K562 (cell line): ENCODE data around the gene TXNIP. TPM values are rescaled to one million over a fixed set of nuclear protein-coding genes. Genes with fewer than 3 reads are reported as not detected.

Experiments
- GATAD2B ChIP-seq: fragments of 450-650 bp; IDR thresholded peaks from 2 replicates; pipeline ENCODE4 v1.6.1; 2017; ENCODE audit warnings: mild to moderate bottlenecking, borderline replicate concordance
- HNRNPLL ChIP-seq: fragments of 200-400 bp; formaldehyde crosslinking; IDR thresholded peaks from 2 replicates; pipeline ENCODE4 v1.6.1; 2017; ENCODE audit warnings: low read length, low read depth, mild to moderate bottlenecking; ENCODE audit not compliant: poor library complexity, severe bottlenecking
- JUND ChIP-seq, 2 experiments: IDR thresholded peaks; 2 replicates in 1 of 2; 3 replicates in 1 of 2; pipeline ENCODE4 v1.6.1; 2011; ENCODE audit warnings: borderline replicate concordance in 2 of 2, low read depth in 2 of 2, low read length in 2 of 2, improper control_type of control experiment in 1 of 2, missing biosample characterization in 1 of 2, missing genetic modification characterization in 1 of 2, missing genetic modification reagents in 1 of 2
- KDM5B ChIP-seq: fragments of 200-600 bp; sonication (generic); IDR thresholded peaks from 2 replicates; pipeline ENCODE4 v1.6.1; 2012; ENCODE audit warnings: low read depth, mild to moderate bottlenecking, moderate library complexity, low read length, control low read depth, inconsistent platforms; ENCODE audit not compliant: insufficient replicate concordance
- OTX1 ChIP-seq: fragments of 450-650 bp; formaldehyde crosslinking; IDR thresholded peaks from 2 replicates; pipeline ENCODE4 v1.4.0; 2022; ENCODE audit warnings: mild to moderate bottlenecking
- PCBP1 ChIP-seq: fragments of 200-400 bp; formaldehyde crosslinking; IDR thresholded peaks from 2 replicates; pipeline ENCODE4 v1.6.1; 2018; ENCODE audit warnings: mild to moderate bottlenecking, low read depth, low read length; ENCODE audit not compliant: poor library complexity, severe bottlenecking
- PHB2 ChIP-seq: fragments of 450-650 bp; IDR thresholded peaks from 2 replicates; pipeline ENCODE4 v1.6.1; 2017; ENCODE audit warnings: low read depth
- PRMT5 ChIP-seq: sonication (generic); formaldehyde crosslinking; IDR thresholded peaks from 2 replicates; pipeline ENCODE4 v1.5.0; 2020; ENCODE audit warnings: missing genetic modification reagents
- RBM14 ChIP-seq: fragments of 200-400 bp; formaldehyde crosslinking; IDR thresholded peaks from 2 replicates; pipeline ENCODE4 v1.6.1; 2018; ENCODE audit warnings: low read depth, mild to moderate bottlenecking, low read length, moderate library complexity, borderline replicate concordance; ENCODE audit not compliant: insufficient read depth
- TAF9B ChIP-seq: fragments of 450-650 bp; IDR thresholded peaks from 2 replicates; pipeline ENCODE4 v1.6.1; 2018; ENCODE audit warnings: mild to moderate bottlenecking; ENCODE audit not compliant: partially characterized antibody
- ZKSCAN1 ChIP-seq: fragments of 150-350 bp; IDR thresholded peaks from 2 replicates; pipeline ENCODE4 v1.6.1; 2016; ENCODE audit warnings: low read depth, low read length
- ZNF143 ChIP-seq: sonication (generic); formaldehyde crosslinking; IDR thresholded peaks from 2 replicates; pipeline ENCODE4 v1.9.0; 2022; ENCODE audit warnings: mild to moderate bottlenecking, missing genetic modification reagents
- ZNF23 ChIP-seq: fragments of 250-450 bp; sonication (Bioruptor Pico); IDR thresholded peaks from 2 replicates; pipeline ENCODE4 v1.4.0; 2020; ENCODE audit warnings: mild to moderate bottlenecking
- ZNF274 ChIP-seq: IDR thresholded peaks from 2 replicates; pipeline ENCODE4 v1.6.1; 2011; ENCODE audit warnings: low read depth, mild to moderate bottlenecking, low read length, moderate library complexity, borderline replicate concordance
- ZNF280B ChIP-seq: fragments of 250-450 bp; sonication (Bioruptor Pico); IDR thresholded peaks from 2 replicates; pipeline ENCODE4 v1.5.1; 2021; ENCODE audit warnings: mild to moderate bottlenecking
- ZNF699 ChIP-seq: fragments of 250-450 bp; sonication (Bioruptor Pico); IDR thresholded peaks from 2 replicates; pipeline ENCODE4 v1.8.0; 2021; ENCODE audit warnings: mild to moderate bottlenecking, moderate library complexity; ENCODE audit not compliant: insufficient replicate concordance
- ZNF766 ChIP-seq: fragments of 200-800 bp; sonication (Bioruptor generic); conservative IDR thresholded peaks from 2 replicates; pipeline ENCODE4 v1.6.1; 2016; ENCODE audit warnings: missing genetic modification characterization, missing compliant biosample characterization
- polyA plus RNA-seq, 8 experiments: library from polyadenylated mRNA; depleted of rRNA in 4 of 8; stranded (reverse) in 5 of 8; unstranded in 3 of 8; fragments of >200 nt; fragmentation: Nextera tagmentation in 2 of 8; fragmentation: Illumina TruSeq in 1 of 8; extraction: Ambion mirVana in 2 of 8; extraction: Trizol in 1 of 8; gene quantifications; 2 replicates each; pipeline versions ENCODE4 v1.2.1 to v1.2.3, GENCODE V29; 2011 to 2014; ENCODE audit warnings: inconsistent platforms in 1 of 8, missing spikeins in 1 of 8
- total RNA-seq, 7 experiments: library from RNA; depleted of rRNA in 6 of 7; stranded (reverse); fragments of >200 nt in 6 of 7; fragmentation: Illumina TruSeq in 2 of 7; extraction: Trizol in 2 of 7; gene quantifications; 2 replicates each; pipeline versions ENCODE4 v1.2.1 to v1.2.3, GENCODE V29; 2011 to 2021; ENCODE audit warnings: low replicate concordance in 1 of 7
- TF ChIP-seq, protein P1 (sequence below): fragments of 450-650 bp; formaldehyde crosslinking; IDR thresholded peaks from 2 replicates; pipeline ENCODE4 v1.4.0; 2020; ENCODE audit warnings: mild to moderate bottlenecking, moderate library complexity
- TF ChIP-seq, protein P2 (sequence below): fragments of 450-650 bp; IDR thresholded peaks from 2 replicates; pipeline ENCODE4 v1.6.1; 2017; ENCODE audit warnings: antibody characterized with exemption, mild to moderate bottlenecking

TXNIP gene
- total and polyA plus RNA-seq, 9 of the 15 experiments (the other 6 are each of a cell fraction or from before 2014, with no cell fraction given) = 120 to 499 (median 257) TPM

- TF ChIP-seq, protein P1, sequence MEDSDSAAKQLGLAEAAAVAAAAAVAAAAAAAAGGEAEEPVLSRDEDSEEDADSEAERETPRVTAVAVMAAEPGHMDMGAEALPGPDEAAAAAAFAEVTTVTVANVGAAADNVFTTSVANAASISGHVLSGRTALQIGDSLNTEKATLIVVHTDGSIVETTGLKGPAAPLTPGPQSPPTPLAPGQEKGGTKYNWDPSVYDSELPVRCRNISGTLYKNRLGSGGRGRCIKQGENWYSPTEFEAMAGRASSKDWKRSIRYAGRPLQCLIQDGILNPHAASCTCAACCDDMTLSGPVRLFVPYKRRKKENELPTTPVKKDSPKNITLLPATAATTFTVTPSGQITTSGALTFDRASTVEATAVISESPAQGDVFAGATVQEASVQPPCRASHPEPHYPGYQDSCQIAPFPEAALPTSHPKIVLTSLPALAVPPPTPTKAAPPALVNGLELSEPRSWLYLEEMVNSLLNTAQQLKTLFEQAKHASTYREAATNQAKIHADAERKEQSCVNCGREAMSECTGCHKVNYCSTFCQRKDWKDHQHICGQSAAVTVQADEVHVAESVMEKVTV (CRISPR knock-in tag) = no peak
- TF ChIP-seq GATAD2B = peak; percentile 100
- TF ChIP-seq RBM14 = no peak
- TF ChIP-seq PRMT5 = no peak
- TF ChIP-seq KDM5B = peak; percentile 99
- no peak for TF ChIP-seq ZKSCAN1
- no peak; the same call in 1 of the 2 replicates for TF ChIP-seq ZNF766 (CRISPR knock-in tag)
- TF ChIP-seq HNRNPLL = peak; percentile 50
- TF ChIP-seq ZNF274 = no peak
- no peak for TF ChIP-seq PHB2
- no peak for TF ChIP-seq ZNF23 (CRISPR knock-in tag)
- no peak for TF ChIP-seq ZNF699 (CRISPR knock-in tag)
- no peak for TF ChIP-seq OTX1
- peak; percentile 98 for TF ChIP-seq PCBP1
- TF ChIP-seq ZNF143 (CRISPR knock-in tag) = no peak
- TF ChIP-seq ZNF280B (CRISPR knock-in tag) = no peak
- TF ChIP-seq, protein P2, sequence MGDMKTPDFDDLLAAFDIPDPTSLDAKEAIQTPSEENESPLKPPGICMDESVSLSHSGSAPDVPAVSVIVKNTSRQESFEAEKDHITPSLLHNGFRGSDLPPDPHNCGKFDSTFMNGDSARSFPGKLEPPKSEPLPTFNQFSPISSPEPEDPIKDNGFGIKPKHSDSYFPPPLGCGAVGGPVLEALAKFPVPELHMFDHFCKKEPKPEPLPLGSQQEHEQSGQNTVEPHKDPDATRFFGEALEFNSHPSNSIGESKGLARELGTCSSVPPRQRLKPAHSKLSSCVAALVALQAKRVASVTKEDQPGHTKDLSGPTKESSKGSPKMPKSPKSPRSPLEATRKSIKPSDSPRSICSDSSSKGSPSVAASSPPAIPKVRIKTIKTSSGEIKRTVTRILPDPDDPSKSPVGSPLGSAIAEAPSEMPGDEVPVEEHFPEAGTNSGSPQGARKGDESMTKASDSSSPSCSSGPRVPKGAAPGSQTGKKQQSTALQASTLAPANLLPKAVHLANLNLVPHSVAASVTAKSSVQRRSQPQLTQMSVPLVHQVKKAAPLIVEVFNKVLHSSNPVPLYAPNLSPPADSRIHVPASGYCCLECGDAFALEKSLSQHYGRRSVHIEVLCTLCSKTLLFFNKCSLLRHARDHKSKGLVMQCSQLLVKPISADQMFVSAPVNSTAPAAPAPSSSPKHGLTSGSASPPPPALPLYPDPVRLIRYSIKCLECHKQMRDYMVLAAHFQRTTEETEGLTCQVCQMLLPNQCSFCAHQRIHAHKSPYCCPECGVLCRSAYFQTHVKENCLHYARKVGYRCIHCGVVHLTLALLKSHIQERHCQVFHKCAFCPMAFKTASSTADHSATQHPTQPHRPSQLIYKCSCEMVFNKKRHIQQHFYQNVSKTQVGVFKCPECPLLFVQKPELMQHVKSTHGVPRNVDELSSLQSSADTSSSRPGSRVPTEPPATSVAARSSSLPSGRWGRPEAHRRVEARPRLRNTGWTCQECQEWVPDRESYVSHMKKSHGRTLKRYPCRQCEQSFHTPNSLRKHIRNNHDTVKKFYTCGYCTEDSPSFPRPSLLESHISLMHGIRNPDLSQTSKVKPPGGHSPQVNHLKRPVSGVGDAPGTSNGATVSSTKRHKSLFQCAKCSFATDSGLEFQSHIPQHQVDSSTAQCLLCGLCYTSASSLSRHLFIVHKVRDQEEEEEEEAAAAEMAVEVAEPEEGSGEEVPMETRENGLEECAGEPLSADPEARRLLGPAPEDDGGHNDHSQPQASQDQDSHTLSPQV = no peak
- TF ChIP-seq JUND (IDR thresholded peaks at IDR 0.05; ENCODE audit: borderline replicate concordance, low read depth, low read length) = peak; percentile 51; the same call in 1 of the 2 replicates
- TF ChIP-seq JUND (tag; IDR thresholded peaks at IDR 0.05; ENCODE audit: borderline replicate concordance, low read depth, low read length) = peak; percentile 29; the same call in 1 of the 3 replicates
- TF ChIP-seq TAF9B = peak; percentile 97
Observed at GRCh38 chr1:145996433-145997015, at the start of gene TXNIP (continued).
